Stomach (tissue), 4 donors: Measurements from ENCODE around the gene PPP1R14C.

Source experiments
- EP300 ChIP-seq: sonication (generic); formaldehyde crosslinking; IDR thresholded peaks from one replicate; pipeline ENCODE4 v1.6.1; 2017; ENCODE audit warnings: antibody characterized with exemption
- POLR2A ChIP-seq, 4 donors: fragments of 450-650 bp; IDR thresholded peaks; one replicate each; pipeline ENCODE4 v1.6.1; 2016; ENCODE audit warnings: antibody characterized with exemption in 4 of 4, control low read depth in 2 of 4, mild to moderate bottlenecking in 1 of 4, moderate library complexity in 1 of 4
- POLR2AphosphoS5 ChIP-seq, 3 donors: sonication (generic); formaldehyde crosslinking; IDR thresholded peaks; one replicate each; pipeline ENCODE4 v1.6.1; 2016; ENCODE audit warnings: antibody characterized with exemption in 3 of 3
- TF ChIP-seq, protein P1 (sequence below), 7 experiments: fragments of 450-650 bp in 4 of 7; fragments of 200-600 bp in 3 of 7; sonication (generic) in 3 of 7; IDR thresholded peaks; one replicate each; pipeline ENCODE4 v1.5.1; 2016 to 2019; ENCODE audit warnings: antibody characterized with exemption in 7 of 7, control low read depth in 2 of 7, mild to moderate bottlenecking in 1 of 7

DNA sequence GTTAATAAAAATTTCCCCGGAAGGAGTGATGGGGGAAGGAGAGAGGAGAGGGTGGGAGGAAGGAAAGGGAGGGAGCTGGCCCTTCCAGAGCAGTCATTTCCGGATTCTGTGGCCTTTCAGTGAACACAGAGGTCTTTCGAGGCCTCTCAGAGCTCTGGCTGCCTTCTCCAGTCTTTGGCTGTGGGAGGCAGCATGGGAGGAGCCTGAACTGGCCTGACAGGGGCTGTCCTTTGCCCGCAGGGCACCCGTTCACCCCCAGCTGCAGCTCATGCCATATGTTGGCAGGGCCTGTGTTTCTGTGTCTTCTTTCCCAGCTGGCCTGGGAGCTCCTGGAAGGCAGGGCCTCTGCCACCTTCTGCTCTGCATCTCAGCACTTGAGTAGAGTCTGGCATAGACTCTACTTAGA lies 95.5 kb downstream of the PPP1R14C start:
- TF ChIP-seq, protein P1, sequence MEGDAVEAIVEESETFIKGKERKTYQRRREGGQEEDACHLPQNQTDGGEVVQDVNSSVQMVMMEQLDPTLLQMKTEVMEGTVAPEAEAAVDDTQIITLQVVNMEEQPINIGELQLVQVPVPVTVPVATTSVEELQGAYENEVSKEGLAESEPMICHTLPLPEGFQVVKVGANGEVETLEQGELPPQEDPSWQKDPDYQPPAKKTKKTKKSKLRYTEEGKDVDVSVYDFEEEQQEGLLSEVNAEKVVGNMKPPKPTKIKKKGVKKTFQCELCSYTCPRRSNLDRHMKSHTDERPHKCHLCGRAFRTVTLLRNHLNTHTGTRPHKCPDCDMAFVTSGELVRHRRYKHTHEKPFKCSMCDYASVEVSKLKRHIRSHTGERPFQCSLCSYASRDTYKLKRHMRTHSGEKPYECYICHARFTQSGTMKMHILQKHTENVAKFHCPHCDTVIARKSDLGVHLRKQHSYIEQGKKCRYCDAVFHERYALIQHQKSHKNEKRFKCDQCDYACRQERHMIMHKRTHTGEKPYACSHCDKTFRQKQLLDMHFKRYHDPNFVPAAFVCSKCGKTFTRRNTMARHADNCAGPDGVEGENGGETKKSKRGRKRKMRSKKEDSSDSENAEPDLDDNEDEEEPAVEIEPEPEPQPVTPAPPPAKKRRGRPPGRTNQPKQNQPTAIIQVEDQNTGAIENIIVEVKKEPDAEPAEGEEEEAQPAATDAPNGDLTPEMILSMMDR (IDR thresholded peaks at IDR 0.05) = no peak
- TF ChIP-seq POLR2AphosphoS5 (IDR thresholded peaks at IDR 0.05) = no peak
- no peak for TF ChIP-seq EP300
- TF ChIP-seq POLR2A (IDR thresholded peaks at IDR 0.05) = no peak
